Fibroblast of lung (primary cell): ENCODE measurements around the gene CCNL1.

Experiments used
- EZH2 ChIP-seq: IDR thresholded peaks from 2 replicates; pipeline ENCODE4 v1.5.1; 2012; ENCODE audit warnings: low read length, control low read depth, mild to moderate bottlenecking; ENCODE audit errors: missing control alignments
- TF ChIP-seq, protein P1 (sequence below), 2 donors: IDR thresholded peaks in 1 of 2; conservative IDR thresholded peaks in 1 of 2; 1 replicate in 1 of 2; 2 replicates in 1 of 2; pipeline ENCODE4 v1.5.1; 2011 to 2012; ENCODE audit warnings: low read length in 2 of 2, control low read depth in 1 of 2, inconsistent platforms in 1 of 2, low read depth in 1 of 2, mild to moderate bottlenecking in 1 of 2

DNA sequence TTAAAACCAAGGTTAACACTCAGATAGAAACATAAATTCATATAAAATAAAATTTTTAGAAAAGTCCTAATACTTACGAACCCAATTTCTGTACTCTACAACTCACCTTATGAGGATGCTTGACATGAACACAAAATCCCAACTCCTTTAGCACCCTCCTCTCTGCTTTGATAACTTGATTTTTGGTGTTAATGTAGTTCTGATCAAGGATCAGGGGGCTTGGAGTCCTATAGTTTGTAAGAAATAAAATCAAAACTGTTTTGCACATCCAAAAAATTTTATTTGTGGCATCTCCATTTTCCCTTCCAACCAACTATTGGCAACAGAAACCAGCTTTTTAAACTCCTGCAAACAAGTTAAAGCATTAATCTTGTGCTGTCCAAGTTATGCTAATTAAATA, 7.0 kb downstream of the CCNL1 start:
- TF ChIP-seq, protein P1, sequence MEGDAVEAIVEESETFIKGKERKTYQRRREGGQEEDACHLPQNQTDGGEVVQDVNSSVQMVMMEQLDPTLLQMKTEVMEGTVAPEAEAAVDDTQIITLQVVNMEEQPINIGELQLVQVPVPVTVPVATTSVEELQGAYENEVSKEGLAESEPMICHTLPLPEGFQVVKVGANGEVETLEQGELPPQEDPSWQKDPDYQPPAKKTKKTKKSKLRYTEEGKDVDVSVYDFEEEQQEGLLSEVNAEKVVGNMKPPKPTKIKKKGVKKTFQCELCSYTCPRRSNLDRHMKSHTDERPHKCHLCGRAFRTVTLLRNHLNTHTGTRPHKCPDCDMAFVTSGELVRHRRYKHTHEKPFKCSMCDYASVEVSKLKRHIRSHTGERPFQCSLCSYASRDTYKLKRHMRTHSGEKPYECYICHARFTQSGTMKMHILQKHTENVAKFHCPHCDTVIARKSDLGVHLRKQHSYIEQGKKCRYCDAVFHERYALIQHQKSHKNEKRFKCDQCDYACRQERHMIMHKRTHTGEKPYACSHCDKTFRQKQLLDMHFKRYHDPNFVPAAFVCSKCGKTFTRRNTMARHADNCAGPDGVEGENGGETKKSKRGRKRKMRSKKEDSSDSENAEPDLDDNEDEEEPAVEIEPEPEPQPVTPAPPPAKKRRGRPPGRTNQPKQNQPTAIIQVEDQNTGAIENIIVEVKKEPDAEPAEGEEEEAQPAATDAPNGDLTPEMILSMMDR (conservative IDR thresholded peaks at IDR 0.05 in 1 of 2, IDR thresholded peaks at IDR 0.05 in 1 of 2; ENCODE audit: low read depth in 1 of 2, low read length in 2 of 2) = no peak
- TF ChIP-seq EZH2 = no peak
